CD14-positive monocyte (primary cell): ENCODE data around the gene OLIG2. TPM values are rescaled to one million over a fixed set of nuclear protein-coding genes. Genes with fewer than 3 reads are reported as not detected.

Experiments
- DNase-seq, 3 donors: peaks; one replicate each; pipeline ENCODE4 v3.0.0-alpha.2; 2011 to 2022
- H2AFZ ChIP-seq: 2 replicates; pipeline ENCODE4 v1.6.0; 2012; ENCODE audit warnings: mild to moderate bottlenecking, low read depth, low read length, inconsistent platforms; ENCODE audit not compliant: insufficient read depth, poor library complexity, severe bottlenecking
- H3K27ac ChIP-seq, 2 donors: 1 replicate in 1 of 2; 2 replicates in 1 of 2; pipeline ENCODE4 v1.5.1; 2012 to 2013; ENCODE audit warnings: low read length in 2 of 2, control low read depth in 1 of 2, inconsistent platforms in 1 of 2, low read depth in 1 of 2, mild to moderate bottlenecking in 1 of 2
- H3K27me3 ChIP-seq, 2 donors: one replicate each; pipeline versions ENCODE4 v1.6.0 to v1.6.1; 2011 to 2013; ENCODE audit warnings: low read length in 2 of 2; ENCODE audit not compliant: control insufficient read depth in 2 of 2, insufficient read depth in 2 of 2
- H3K36me3 ChIP-seq, 2 donors: replicated peaks in 1 of 2; 1 replicate in 1 of 2; 2 replicates in 1 of 2; pipeline versions ENCODE4 v1.5.1 to v1.6.1; 2012 to 2013; ENCODE audit warnings: low read length in 2 of 2, control low read depth in 1 of 2, inconsistent platforms in 1 of 2, mild to moderate bottlenecking in 1 of 2; ENCODE audit not compliant: insufficient read depth in 2 of 2, control insufficient read depth in 1 of 2
- H3K4me1 ChIP-seq, 2 donors: 1 replicate in 1 of 2; 2 replicates in 1 of 2; pipeline versions ENCODE4 v1.5.1 to v1.6.1; 2012 to 2013; ENCODE audit warnings: low read length in 2 of 2, control low read depth in 1 of 2, inconsistent platforms in 1 of 2, mild to moderate bottlenecking in 1 of 2, moderate library complexity in 1 of 2; ENCODE audit not compliant: insufficient read depth in 2 of 2, control insufficient read depth in 1 of 2
- H3K4me2 ChIP-seq: replicated peaks from 2 replicates; pipeline ENCODE3; 2012; ENCODE audit warnings: low read length, moderate library complexity, mild to moderate bottlenecking; ENCODE audit not compliant: poor library complexity, severe bottlenecking; ENCODE audit errors: extremely low read depth
- H3K4me3 ChIP-seq, 3 experiments: fragments of 200-600 bp in 1 of 3; sonication (generic) in 1 of 3; replicated peaks in 1 of 3; 1 replicate in 2 of 3; 2 replicates in 1 of 3; pipeline ENCODE4 v1.5.1; 2011 to 2013; ENCODE audit warnings: low read length in 3 of 3, mild to moderate bottlenecking in 3 of 3, control low read depth in 2 of 3, low read depth in 2 of 3, inconsistent platforms in 1 of 3, moderate library complexity in 1 of 3
- H3K79me2 ChIP-seq: 2 replicates; pipeline ENCODE4 v1.6.0; 2012; ENCODE audit warnings: mild to moderate bottlenecking, control low read depth, inconsistent platforms, low read length, moderate library complexity; ENCODE audit not compliant: insufficient read depth
- H3K9ac ChIP-seq: 2 replicates; pipeline ENCODE4 v1.6.0; 2017; ENCODE audit warnings: low read length, mild to moderate bottlenecking; ENCODE audit not compliant: insufficient read depth, poor library complexity, severe bottlenecking
- H3K9me3 ChIP-seq, 2 donors: replicated peaks in 1 of 2; 1 replicate in 1 of 2; 2 replicates in 1 of 2; pipeline versions ENCODE4 v1.5.1 to v1.6.1; 2012 to 2013; ENCODE audit warnings: low read length in 2 of 2, control low read depth in 1 of 2; ENCODE audit not compliant: control insufficient read depth in 1 of 2, insufficient read depth in 1 of 2
- H4K20me1 ChIP-seq: 2 replicates; pipeline ENCODE4 v1.6.0; 2012; ENCODE audit warnings: mild to moderate bottlenecking, low read length, control low read depth, moderate library complexity; ENCODE audit not compliant: insufficient read depth
- H3K27ac Mint-ChIP-seq, 7 donors: one replicate each; pipeline ENCODE4 v1.8.0; 2020; ENCODE audit warnings: mild to moderate bottlenecking in 7 of 7, mixed read lengths in 7 of 7, moderate library complexity in 6 of 7, inconsistent platforms in 2 of 7
- H3K27me3 Mint-ChIP-seq, 3 donors: one replicate each; pipeline ENCODE4 v1.8.0; 2021 to 2022; ENCODE audit warnings: low read depth in 3 of 3, mild to moderate bottlenecking in 3 of 3, mixed read lengths in 3 of 3, moderate library complexity in 3 of 3, inconsistent platforms in 1 of 3
- H3K36me3 Mint-ChIP-seq, 2 donors: one replicate each; pipeline ENCODE4 v1.8.0; 2020; ENCODE audit warnings: mixed read lengths in 2 of 2, inconsistent platforms in 1 of 2, mild to moderate bottlenecking in 1 of 2
- H3K4me1 Mint-ChIP-seq: one replicate; pipeline ENCODE4 v1.8.0; 2020; ENCODE audit warnings: mild to moderate bottlenecking, mixed read lengths
- H3K4me3 Mint-ChIP-seq, 2 donors: one replicate each; pipeline ENCODE4 v1.8.0; 2020; ENCODE audit warnings: mild to moderate bottlenecking in 2 of 2, mixed read lengths in 2 of 2, moderate library complexity in 1 of 2
- H3K9me3 Mint-ChIP-seq, 7 donors: one replicate each; pipeline ENCODE4 v1.8.0; 2020 to 2022; ENCODE audit warnings: mixed read lengths in 7 of 7, mild to moderate bottlenecking in 6 of 7, moderate library complexity in 6 of 7, inconsistent platforms in 2 of 7
- CTCF ChIP-seq: fragments of 200-600 bp; IDR thresholded peaks from one replicate; pipeline ENCODE4 v1.8.0; 2022; ENCODE audit warnings: antibody characterized with exemption, mild to moderate bottlenecking
- WGBS: methylation state at CpG from one replicate; pipeline ENCODE4 v1.1.5; 2013; ENCODE audit warnings: missing lambda C conversion rate; ENCODE audit not compliant: insufficient coverage; 5-methylcytosine and 5-hydroxymethylcytosine counted together
- intact Hi-C, 2 donors: fragments of 100-400 bp; cut with micrococcal nuclease; formaldehyde crosslinking; loops; one replicate each; pipeline versions ENCODE4 v1.15.0 to v1.15.1; 2023
- polyA plus RNA-seq, 3 donors: library from polyadenylated mRNA; depleted of rRNA in 1 of 3; unstranded in 2 of 3; stranded (reverse) in 1 of 3; fragments of 300-500 nt in 2 of 3; fragments of >200 nt in 1 of 3; fragmentation: Illumina TruSeq in 2 of 3; gene quantifications; 1 replicate in 2 of 3; 2 replicates in 1 of 3; pipeline ENCODE4 v1.2.3, GENCODE V29; 2012 to 2021

OLIG2 gene
- polyA plus RNA-seq, 3 donors, result 0.20 TPM; not detected in 2

DNA sequence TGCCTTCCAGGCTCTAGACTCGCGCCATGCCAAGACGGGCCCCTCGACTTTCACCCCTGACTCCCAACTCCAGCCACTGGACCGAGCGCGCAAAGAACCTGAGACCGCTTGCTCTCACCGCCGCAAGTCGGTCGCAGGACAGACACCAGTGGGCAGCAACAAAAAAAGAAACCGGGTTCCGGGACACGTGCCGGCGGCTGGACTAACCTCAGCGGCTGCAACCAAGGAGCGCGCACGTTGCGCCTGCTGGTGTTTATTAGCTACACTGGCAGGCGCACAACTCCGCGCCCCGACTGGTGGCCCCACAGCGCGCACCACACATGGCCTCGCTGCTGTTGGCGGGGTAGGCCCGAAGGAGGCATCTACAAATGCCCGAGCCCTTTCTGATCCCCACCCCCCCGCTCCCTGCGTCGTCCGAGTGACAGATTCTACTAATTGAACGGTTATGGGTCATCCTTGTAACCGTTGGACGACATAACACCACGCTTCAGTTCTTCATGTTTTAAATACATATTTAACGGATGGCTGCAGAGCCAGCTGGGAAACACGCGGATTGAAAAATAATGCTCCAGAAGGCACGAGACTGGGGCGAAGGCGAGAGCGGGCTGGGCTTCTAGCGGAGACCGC, 2.0 kb upstream of the OLIG2 start:
- intact Hi-C loops, result loop anchor here in 1 of 2 donors (10.0 kb wide), 1 partner anchor 171 kb away; no protein-coding TSS in a partner anchor
- peaks cover 70 to 96% of the 10 kb centered on the region in 2 donors for H3K27me3 ChIP-seq

More for the DNA sequence above, 2.0 kb upstream of the OLIG2 start:
- no peaks in the 10 kb centered on the region for H3K36me3 ChIP-seq
- H2AFZ ChIP-seq, result peak overlapping the region; percentile 69
- WGBS, result 2% methylated on average over 36 of the region's 49 CpGs
- Mint-ChIP-seq H3K9me3 (peaks cover 0 to 60% (median 43%) of the 10 kb centered on the region in 7 donors), H3K4me3 (peak overlapping the region; percentile 81 to 87), H3K27me3 (peaks cover 87 to 99% (median 92%) of the 10 kb centered on the region in 3 donors), H3K27ac (peak overlapping the region in 4 of 7 donors; percentile 49 to 81 (median 70)), H3K4me1 (peaks cover 84% of the 10 kb centered on the region), H3K36me3 (peaks cover 37 to 50% of the 10 kb centered on the region in 2 donors)
- H3K79me2 ChIP-seq, result no peaks in the 10 kb centered on the region
- TF ChIP-seq CTCF, result peak; percentile 19
- peaks cover 80 to 88% of the 10 kb centered on the region in 2 donors for H3K4me1 ChIP-seq
- peaks cover 5 to 33% of the 10 kb centered on the region in 2 donors for H3K9me3 ChIP-seq
- H4K20me1 ChIP-seq, result peaks cover 22% of the 10 kb centered on the region
- H3K4me2 ChIP-seq, result peak overlapping the region; percentile 78
- peak overlapping the region; percentile 1 to 69 (median 12) for H3K4me3 ChIP-seq
- DNase-seq, result peak; percentile 49 to 70 (median 61)
- H3K27ac ChIP-seq, result no peak overlapping the region
- peak overlapping the region; percentile 43 for H3K9ac ChIP-seq
